Esophagus muscularis mucosa (tissue), 3 donors: Measurements from ENCODE around the gene SLF2.

Experiments
- POLR2AphosphoS5 ChIP-seq, 2 donors: sonication (generic); formaldehyde crosslinking; IDR thresholded peaks; one replicate each; pipeline ENCODE4 v1.6.1; 2017; ENCODE audit warnings: antibody characterized with exemption in 2 of 2
- TF ChIP-seq, protein P1 (sequence below), 3 experiments: fragments of 200-600 bp in 2 of 3; fragments of 450-650 bp in 1 of 3; sonication (generic) in 2 of 3; IDR thresholded peaks; one replicate each; pipeline ENCODE4 v1.5.1; 2017 to 2019; ENCODE audit warnings: antibody characterized with exemption in 3 of 3, mild to moderate bottlenecking in 2 of 3, moderate library complexity in 1 of 3

DNA sequence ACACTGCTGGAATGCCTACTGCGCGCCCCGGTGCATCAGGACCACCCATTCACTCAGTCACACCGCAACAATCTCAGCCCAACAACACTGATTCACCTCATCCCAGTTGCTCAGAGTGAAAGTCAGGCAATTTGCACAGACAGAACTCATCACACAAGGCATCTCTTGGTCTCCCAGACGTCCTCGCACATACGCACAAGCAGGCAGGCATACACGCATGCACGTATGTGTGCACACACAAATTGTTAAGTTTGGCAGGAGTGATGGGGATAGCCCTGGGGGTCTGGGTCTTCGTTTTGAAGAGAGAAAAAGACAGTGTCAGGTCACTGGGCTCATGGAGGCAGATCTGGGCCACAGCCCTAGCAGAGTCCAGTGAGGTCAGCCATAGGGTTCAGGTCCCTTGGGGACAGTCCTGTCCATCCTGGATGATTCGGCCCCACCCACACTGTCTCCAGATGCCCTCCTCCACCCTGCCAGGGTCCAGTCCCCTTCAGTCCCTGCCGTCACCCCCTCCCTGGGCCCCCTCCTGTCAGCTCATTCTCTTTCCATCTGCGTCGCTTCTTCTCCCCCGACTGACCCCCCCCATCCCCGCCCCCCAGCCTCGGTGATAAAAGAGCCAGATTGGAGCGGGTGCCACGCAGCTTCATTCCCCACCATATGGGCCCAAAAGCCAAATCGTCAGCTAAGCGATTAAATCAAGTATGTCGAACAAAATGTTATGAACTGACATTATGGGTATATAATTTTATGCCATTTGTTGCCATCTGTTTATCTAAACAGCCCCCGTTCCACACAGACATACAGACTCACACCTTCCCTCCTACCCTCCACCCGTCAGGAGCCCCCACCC, 48.5 kb upstream of the SLF2 start:
- TF ChIP-seq, protein P1, sequence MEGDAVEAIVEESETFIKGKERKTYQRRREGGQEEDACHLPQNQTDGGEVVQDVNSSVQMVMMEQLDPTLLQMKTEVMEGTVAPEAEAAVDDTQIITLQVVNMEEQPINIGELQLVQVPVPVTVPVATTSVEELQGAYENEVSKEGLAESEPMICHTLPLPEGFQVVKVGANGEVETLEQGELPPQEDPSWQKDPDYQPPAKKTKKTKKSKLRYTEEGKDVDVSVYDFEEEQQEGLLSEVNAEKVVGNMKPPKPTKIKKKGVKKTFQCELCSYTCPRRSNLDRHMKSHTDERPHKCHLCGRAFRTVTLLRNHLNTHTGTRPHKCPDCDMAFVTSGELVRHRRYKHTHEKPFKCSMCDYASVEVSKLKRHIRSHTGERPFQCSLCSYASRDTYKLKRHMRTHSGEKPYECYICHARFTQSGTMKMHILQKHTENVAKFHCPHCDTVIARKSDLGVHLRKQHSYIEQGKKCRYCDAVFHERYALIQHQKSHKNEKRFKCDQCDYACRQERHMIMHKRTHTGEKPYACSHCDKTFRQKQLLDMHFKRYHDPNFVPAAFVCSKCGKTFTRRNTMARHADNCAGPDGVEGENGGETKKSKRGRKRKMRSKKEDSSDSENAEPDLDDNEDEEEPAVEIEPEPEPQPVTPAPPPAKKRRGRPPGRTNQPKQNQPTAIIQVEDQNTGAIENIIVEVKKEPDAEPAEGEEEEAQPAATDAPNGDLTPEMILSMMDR (IDR thresholded peaks at IDR 0.05) = no peak
- no peak for TF ChIP-seq POLR2AphosphoS5 (IDR thresholded peaks at IDR 0.05)
